ENCODE measurements around the gene WFS1. TPM values are rescaled to one million over a fixed set of nuclear protein-coding genes. Genes with fewer than 3 reads are reported as not detected.

WFS1 gene
- total and polyA plus RNA-seq, 2 of the 13 experiments (the other 11 are each of a cell fraction or from before 2014, with no cell fraction given), result 39.1 to 42.2 TPM

GRCh38 chr4:6277139-6277802 is 7.6 kb downstream of the WFS1 start (continued):
- TF ChIP-seq, protein P1, sequence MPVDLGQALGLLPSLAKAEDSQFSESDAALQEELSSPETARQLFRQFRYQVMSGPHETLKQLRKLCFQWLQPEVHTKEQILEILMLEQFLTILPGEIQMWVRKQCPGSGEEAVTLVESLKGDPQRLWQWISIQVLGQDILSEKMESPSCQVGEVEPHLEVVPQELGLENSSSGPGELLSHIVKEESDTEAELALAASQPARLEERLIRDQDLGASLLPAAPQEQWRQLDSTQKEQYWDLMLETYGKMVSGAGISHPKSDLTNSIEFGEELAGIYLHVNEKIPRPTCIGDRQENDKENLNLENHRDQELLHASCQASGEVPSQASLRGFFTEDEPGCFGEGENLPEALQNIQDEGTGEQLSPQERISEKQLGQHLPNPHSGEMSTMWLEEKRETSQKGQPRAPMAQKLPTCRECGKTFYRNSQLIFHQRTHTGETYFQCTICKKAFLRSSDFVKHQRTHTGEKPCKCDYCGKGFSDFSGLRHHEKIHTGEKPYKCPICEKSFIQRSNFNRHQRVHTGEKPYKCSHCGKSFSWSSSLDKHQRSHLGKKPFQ (CRISPR knock-in tag; IDR thresholded peaks at IDR 0.05; ENCODE audit: insufficient replicate concordance), result no peak
- TF ChIP-seq CHD2 (IDR thresholded peaks at IDR 0.05; ENCODE audit: low read depth, low read length) (no peak), ZZZ3 (CRISPR knock-in tag; IDR thresholded peaks at IDR 0.05; ENCODE audit: borderline replicate concordance) (0 out of 2 replicates have a peak, but pooled peaks have one; percentile 17), ZFYVE20 (CRISPR knock-in tag; IDR thresholded peaks at IDR 0.05; ENCODE audit: borderline replicate concordance, low read depth) (no peak), NCOA5 (CRISPR knock-in tag; IDR thresholded peaks at IDR 0.05) (no peak), ETS1 (CRISPR knock-in tag; IDR thresholded peaks at IDR 0.05) (no peak), SP140L (CRISPR knock-in tag; IDR thresholded peaks at IDR 0.05; ENCODE audit: borderline replicate concordance) (no peak), SYNCRIP (IDR thresholded peaks at IDR 0.05; ENCODE audit: insufficient read depth, low read depth, low read length) (no peak), KLF11 (CRISPR knock-in tag; IDR thresholded peaks at IDR 0.05) (no peak), FOXO4 (CRISPR knock-in tag; conservative IDR thresholded peaks at IDR 0.05) (no peak), RFXAP (CRISPR knock-in tag; IDR thresholded peaks at IDR 0.05; ENCODE audit: borderline replicate concordance) (0 out of 2 replicates have a peak, but pooled peaks have one; percentile 66), NFIB (CRISPR knock-in tag; IDR thresholded peaks at IDR 0.05; ENCODE audit: borderline replicate concordance) (no peak), NFATC3 (CRISPR knock-in tag; IDR thresholded peaks at IDR 0.05) (no peak), PAXIP1 (CRISPR knock-in tag; conservative IDR thresholded peaks at IDR 0.05) (peak; percentile 69; the same call in 1 of the 2 replicates), ZSCAN25 (CRISPR knock-in tag; IDR thresholded peaks at IDR 0.05) (peak; percentile 81)
- TF ChIP-seq, protein P2, sequence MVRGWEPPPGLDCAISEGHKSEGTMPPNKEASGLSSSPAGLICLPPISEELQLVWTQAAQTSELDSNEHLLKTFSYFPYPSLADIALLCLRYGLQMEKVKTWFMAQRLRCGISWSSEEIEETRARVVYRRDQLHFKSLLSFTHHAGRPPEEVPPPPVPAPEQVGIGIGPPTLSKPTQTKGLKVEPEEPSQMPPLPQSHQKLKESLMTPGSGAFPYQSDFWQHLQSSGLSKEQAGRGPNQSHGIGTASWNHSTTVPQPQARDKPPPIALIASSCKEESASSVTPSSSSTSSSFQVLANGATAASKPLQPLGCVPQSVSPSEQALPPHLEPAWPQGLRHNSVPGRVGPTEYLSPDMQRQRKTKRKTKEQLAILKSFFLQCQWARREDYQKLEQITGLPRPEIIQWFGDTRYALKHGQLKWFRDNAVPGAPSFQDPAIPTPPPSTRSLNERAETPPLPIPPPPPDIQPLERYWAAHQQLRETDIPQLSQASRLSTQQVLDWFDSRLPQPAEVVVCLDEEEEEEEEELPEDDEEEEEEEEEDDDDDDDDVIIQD (CRISPR knock-in tag; IDR thresholded peaks at IDR 0.05; ENCODE audit: low read depth), result no peak
- TF ChIP-seq, protein P3, sequence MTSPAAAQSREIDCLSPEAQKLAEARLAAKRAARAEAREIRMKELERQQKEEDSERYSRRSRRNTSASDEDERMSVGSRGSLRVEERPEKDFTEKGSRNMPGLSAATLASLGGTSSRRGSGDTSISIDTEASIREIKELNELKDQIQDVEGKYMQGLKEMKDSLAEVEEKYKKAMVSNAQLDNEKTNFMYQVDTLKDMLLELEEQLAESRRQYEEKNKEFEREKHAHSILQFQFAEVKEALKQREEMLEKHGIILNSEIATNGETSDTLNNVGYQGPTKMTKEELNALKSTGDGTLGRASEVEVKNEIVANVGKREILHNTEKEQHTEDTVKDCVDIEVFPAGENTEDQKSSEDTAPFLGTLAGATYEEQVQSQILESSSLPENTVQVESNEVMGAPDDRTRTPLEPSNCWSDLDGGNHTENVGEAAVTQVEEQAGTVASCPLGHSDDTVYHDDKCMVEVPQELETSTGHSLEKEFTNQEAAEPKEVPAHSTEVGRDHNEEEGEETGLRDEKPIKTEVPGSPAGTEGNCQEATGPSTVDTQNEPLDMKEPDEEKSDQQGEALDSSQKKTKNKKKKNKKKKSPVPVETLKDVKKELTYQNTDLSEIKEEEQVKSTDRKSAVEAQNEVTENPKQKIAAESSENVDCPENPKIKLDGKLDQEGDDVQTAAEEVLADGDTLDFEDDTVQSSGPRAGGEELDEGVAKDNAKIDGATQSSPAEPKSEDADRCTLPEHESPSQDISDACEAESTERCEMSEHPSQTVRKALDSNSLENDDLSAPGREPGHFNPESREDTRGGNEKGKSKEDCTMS (CRISPR knock-in tag; conservative IDR thresholded peaks at IDR 0.05), result no peak
